22Rv1 (cell line): ENCODE data around the gene FAM229A.

Source experiments
- H3K27ac ChIP-seq: fragments of 450-650 bp; 2 replicates; pipeline ENCODE4 v1.5.1; 2017
- CTCF ChIP-seq: fragments of 450-650 bp; IDR thresholded peaks from 2 replicates; pipeline ENCODE4 v1.5.1; 2017; ENCODE audit warnings: mild to moderate bottlenecking
- ZFX ChIP-seq: fragments of 450-650 bp; IDR thresholded peaks from 2 replicates; pipeline ENCODE4 v1.6.1; 2017; ENCODE audit warnings: antibody characterized with exemption, borderline replicate concordance

The FAM229A gene

GRCh38 chr1:32346532-32347157 lies 15.6 kb downstream of the FAM229A start:
- TF ChIP-seq ZFX = no peak

GRCh38 chr1:32345289-32345827 lies 16.9 kb downstream of the FAM229A start:
- H3K27ac ChIP-seq = no peak overlapping the region
- no peak for TF ChIP-seq ZFX
- TF ChIP-seq CTCF = no peak

More at GRCh38 chr1:32346532-32347157, 15.6 kb downstream of the FAM229A start:
- H3K27ac ChIP-seq = no peak overlapping the region

GRCh38 chr1:32342704-32343103 lies 19.6 kb downstream of the FAM229A start:
- no peak overlapping the region for H3K27ac ChIP-seq
- no peak for TF ChIP-seq CTCF
- TF ChIP-seq ZFX = no peak

GRCh38 chr1:32341971-32342370 lies 20.3 kb downstream of the FAM229A start:
- no peak overlapping the region for H3K27ac ChIP-seq
- TF ChIP-seq ZFX (no peak), CTCF (no peak)

GRCh38 chr1:32341186-32341757 lies 21.0 kb downstream of the FAM229A start:
- TF ChIP-seq CTCF (no peak), ZFX (no peak)
- H3K27ac ChIP-seq = no peak overlapping the region

GRCh38 chr1:32339363-32339978 lies 22.8 kb downstream of the FAM229A start:
- H3K27ac ChIP-seq = no peak overlapping the region
- TF ChIP-seq CTCF = no peak
- no peak for TF ChIP-seq ZFX

GRCh38 chr1:32338637-32339145 lies 23.6 kb downstream of the FAM229A start:
- no peak for TF ChIP-seq CTCF
- no peak for TF ChIP-seq ZFX
- no peak overlapping the region for H3K27ac ChIP-seq
